NCI-H2171 (cell line): Measurements from ENCODE around the gene GTSE1.

Experiments used
- DNase-seq: peaks from one replicate; lab custom pipeline; 2025; lab: John Stamatoyannopoulos, UW

Gene GTSE1

DNA sequence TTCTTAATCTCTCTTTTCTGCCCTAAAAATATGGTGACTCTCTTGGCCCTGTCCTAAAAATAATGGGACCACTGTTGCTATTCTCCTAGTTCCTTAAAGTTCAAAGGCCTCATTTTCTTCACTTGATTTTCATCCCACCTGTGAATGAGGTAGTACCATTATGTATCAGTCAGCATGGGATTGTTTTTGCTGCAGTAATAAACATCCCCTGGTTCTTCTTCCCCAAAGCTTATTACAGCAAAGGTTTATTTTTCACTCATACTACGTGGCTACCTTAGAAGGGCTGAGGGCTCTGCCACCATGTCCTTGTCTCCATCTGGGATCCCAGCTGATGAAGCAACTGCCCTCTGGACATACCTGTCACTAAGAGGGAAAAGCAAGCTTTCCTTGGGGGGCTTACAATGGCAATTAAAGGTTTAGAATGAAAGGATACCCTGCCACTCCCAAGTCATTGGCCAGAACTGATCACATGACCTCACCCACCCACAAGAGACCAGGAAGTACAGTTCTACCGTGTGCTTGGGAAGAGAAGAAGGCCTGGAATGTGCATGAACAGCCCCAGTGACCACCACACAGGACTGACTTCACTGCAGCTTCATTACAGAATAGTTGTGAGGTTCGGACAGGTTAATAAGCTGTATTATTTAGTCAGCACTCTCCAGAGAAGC, 21.1 kb upstream of the GTSE1 start:
- no peak for DNase-seq

DNA sequence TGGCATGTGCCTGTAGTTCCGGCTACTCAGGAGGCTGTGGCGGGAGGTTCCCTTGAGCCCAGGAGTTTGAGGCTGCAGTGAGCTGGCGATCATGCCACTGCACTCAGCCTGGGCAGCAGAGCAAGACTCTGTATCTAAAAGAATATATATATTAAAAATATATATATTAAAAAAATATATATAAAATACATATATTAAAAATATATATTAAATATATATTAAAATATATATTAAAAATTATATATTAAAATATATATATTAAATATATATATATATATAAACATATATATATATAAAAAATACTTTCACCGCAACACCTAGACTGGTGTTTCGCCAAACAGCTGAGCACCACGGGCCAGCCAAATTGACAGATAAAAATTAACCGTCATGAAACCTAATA, 20.1 kb upstream of the GTSE1 start:
- no peak for DNase-seq

DNA sequence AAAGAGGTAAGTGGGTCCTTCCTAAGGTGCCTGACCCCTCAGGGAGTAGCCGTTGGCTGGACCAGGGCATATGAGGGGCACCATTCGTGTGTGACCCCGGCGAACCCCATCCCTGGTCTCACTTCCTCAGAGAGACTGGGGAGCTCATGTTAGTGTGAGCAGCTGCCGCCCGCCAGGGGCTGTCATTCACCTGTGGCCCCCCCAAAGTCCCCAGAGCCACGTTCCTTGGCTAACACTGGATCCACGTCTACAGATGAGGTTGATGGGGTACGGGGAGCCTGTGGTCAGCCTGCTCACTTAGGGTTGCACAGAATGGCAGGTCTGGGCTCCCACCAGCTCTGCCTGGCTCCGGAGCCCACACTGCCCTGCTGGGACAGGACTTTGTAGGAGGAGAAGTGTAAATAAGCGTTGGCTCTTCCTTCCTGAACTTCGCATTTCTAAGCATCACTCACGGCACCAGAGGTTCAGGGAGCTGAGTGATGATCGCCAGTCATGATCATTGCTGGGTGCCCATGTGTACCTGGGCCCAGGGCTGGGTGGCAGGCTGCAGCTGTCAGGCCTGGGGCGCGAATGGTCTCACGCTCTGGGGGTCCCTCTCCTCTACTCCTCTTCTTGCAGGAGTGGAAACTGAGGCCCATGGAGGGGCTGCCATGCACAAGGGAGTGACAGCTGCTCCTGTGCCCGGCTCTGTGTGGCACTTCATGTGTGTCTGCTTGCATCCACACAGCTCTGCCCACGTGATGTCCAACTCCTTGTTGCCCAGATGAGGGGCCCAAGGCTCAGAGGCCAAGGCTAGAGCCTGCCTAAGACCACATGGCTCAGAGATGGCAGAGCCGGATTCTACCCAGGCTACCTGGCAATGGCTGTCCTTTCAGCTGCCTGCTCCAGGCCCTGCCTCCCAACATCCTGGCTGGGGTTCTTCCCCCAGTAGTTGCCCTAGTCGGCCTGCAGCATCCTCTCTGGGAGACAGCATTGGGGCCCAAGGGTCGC, 17.7 kb upstream of the GTSE1 start:
- DNase-seq: no peak

DNA sequence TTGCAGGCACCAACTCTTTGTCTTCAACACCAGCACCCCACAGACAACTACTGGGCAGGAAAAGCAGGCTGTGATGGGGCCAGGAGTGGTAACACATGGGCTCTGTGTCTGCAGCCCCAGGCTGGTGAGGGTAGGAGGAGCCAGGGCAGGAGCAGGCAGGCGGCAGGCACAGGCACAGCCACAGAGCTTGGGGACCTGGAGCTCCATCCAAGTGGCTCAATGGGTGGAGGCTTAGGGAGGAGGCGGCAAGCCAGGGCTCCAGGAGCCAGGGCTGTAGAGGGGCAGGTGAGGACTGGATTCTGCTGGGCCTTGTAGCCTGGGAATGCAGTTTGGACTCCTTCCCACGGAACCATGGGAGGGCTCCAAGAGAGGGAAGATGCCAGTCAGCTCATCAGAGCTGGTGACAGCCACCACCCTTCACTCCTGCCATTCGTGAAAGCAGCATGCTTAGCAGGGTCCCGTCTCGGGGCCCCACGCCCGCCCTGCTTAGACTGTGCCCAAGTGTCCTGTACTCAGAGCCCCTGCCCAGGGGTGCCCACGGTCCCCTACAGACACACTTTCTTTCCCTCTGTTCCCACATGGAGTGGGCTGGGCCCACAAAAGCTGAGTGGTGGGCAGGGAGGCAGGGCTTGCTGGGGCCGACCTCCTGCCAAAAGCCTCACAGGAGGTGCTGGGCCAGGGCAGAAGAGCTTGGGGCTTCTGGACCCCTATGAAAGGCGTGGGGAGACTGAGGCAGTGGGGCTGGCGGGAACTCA, 16.4 kb upstream of the GTSE1 start:
- no peak for DNase-seq

DNA sequence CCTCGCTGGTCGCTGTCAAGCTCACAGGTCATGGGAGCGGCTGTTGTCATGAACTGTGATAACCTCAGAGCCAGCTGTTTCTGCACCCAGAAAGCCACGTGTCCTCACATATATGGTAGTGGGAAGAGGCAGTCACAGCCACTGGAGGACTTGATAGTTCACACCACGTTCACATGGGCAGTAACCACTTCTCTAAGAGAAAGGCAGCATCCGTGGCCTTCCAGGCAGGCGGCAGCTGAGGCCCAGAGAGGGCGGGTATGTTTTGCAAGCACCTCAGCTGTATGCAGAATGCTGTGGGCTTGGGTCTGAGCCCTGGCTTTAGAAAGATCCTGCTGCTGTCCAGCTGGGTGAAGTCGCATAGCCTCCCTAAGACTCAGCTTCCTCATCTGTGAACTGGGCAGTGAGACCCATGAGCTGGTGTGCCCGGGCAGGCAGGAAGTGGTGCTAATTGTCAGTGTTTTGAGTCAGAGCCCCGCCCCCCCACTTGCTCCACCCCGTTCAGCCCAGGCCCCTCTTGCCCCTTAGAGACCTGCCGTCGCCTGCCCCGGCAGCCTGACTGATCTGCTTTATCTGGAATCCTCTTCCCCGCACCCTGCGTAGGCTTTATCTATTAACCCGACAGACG, 15.6 kb upstream of the GTSE1 start:
- no peak for DNase-seq

DNA sequence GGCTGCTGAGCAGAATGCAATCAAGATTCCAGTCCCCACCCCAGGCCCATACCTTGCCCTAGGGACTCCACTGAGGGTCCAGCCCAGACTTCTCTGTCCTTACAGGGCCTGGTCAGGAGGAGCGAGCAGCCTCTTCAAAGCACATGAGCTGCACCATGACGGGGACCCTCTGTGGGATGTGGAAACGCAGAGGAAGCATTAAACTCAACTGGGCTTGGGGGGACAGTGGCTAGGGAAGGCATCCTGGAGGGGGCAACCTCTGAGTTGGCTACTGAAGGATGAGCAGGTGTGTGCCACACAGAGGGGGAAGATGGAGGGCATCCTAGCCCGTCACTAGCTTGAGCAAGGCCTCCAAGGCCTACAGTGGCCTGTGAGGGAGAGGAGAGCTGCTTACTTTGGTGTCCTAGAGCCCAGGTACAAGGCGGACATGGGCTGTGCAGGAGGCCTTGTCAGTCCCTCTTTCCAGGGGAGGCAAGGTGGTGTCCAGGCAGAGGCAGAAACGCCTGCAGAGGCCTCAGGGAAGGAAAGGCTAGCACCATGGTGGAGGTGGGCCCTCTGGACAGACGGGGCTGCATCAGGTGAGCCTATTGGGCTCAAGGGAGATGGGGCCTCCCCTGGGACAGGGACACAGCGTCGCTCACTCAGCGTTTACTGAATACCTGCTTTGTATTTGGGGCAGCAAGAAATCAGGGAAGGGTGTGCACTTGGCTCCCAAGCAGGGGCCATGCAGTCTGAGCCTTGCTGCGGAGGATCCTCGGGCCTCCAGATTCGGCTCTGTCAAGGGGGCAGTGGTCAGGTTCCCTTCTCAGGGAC, 14.6 kb upstream of the GTSE1 start:
- no peak for DNase-seq

DNA sequence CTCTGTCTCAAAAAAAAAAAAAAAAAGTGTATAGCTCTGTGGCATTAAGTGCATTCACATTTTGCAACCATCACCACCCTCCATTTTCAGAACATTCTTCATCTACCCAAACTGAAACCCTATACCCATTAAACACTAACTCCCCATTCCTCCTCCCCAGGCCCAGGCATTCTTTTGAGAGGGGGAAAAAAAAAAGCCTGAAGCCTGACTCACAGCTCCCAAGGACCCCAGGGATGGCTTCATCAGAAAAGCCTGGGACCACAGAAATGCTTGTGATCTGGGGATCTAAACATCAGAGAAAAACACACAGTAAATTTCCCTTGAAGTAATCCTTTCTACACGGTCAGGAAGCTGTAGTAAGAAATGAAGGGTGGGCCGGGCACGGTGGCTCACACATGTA, 10.7 kb upstream of the GTSE1 start:
- no peak for DNase-seq

DNA sequence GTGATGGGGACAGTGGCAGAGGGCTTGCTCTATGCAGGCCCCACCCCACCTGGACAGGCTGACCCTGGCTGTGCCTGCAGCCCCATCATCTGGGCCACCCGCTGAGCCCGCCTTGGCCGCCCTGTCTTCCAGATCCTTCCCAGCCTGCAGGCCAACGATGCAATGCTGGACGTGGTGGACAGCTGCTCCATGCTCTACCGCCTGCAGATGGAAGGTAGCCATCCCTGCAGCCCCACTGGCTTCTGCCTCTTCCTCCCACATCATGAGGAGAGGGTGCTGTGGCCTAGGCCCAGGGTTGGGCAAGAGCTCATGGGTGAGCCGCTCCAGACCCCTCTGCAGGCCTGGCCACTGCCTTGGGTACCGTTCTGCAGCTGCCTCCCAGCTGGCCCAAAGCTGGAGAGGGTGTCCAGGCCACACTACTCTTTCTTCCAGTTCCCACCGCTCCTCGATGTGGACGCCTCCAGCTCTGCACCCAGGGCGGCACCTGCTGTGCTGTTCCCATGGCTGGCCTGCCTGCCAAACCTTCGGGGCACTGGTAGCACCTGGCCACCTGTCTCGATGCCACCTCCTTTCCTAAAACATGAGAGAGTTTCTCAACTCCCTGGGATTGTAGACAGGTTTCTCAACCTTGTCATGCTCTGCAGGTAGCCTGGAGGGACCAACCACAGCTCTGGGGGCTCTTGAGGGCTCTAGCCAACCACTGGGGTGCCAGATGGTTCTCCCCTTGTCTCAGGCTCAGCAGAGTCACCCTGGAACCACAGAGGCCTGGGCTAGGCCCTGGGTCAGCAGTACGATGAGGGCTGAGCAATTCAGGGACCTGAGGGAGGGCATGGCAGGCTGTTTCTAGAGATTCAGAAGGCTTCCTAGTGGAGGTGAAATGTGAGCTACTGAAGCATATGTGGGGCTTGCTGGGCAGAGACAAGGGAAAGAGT, 9.5 kb upstream of the GTSE1 start:
- DNase-seq: no peak

DNA sequence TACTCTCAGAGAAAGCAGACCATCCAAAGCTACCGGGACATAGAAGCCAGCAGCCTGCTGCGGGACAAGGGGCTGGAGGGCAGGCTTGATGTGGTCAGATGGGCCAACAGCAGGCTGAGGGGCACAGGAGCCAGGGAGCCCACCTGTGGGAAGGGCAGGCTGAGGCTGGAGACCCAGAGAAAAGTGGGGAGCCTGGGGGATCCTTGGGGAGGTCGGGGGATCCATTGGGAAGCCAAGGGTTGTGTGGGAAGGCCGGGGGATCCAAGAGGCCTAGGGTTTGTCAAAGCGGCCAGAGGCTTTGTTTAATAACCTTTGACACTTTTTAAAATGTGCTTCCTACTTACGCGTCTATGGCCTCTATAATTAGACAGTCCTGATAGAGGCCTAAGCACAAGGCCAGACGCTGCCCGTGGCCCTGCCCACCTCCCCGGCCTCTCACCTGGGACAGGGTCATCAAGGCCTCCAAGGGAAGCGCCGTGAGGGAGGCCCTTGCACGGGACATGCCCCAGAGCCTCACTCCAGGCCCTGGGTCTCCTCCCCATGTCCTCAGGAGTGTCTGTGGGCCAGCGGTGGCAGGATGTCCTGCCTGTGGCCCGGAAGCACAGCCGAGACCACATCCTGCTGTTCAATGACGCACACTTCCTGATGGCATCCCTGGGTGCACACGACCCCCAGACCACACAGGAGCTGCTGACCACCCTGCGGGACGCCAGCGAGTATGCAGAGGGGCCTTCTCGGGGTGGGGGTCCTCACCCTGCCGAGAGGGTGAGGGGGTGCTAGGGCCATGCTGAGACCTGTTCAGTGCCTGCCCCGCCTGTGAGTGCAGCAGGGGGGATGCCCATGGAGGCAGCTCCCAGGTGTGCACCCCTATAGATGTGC, 8.6 kb upstream of the GTSE1 start:
- no peak for DNase-seq

DNA sequence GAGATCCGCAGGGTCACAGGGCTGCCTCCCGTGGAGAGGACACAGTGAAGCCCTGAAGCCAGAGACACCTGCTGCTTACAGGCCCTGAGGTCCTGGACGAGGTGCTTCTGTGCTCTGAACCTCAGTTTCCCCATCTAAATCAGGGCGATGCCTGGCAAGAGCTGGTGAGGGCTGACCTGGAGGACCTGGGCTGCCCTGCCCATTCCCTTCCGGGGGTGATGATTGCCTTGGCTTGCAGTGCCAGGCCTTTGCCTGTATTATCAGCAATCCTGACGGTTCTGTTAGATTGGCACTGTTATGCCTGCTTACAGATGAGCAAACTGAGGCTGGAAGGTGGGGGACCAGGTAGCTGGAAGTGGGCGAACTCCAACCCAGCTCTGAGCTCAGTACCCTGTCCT, 7.8 kb upstream of the GTSE1 start:
- DNase-seq: no peak

DNA sequence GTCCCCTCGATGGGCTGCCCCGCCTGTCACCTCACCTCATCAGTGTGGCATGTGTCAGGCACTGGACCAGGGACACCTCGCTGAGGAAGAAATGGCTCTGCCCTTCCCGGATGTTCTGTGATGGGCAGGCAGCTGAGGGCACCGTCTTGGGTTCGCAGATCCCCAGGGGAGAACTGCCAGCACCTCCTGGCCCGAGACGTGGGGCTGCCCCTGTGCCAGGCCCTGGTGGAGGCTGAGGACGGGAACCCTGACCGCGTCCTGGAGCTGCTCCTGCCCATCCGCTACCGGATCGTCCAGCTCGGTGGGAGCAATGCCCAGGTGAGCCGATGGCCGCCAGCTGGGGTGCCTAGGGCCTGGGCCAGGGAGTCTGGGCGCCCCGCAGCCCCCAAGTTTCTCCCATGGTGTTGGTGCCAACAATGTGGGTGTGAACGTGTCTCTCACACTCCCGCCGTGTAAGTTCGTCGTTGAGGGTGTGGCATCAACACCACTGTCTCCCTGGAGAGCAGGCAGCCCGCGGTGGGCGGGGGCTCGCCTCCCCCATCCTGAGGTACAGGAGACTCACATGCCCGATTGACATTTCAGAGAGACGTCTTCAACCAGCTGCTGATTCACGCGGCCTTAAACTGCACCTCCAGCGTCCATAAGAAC, 7.3 kb upstream of the GTSE1 start:
- DNase-seq: no peak

DNA sequence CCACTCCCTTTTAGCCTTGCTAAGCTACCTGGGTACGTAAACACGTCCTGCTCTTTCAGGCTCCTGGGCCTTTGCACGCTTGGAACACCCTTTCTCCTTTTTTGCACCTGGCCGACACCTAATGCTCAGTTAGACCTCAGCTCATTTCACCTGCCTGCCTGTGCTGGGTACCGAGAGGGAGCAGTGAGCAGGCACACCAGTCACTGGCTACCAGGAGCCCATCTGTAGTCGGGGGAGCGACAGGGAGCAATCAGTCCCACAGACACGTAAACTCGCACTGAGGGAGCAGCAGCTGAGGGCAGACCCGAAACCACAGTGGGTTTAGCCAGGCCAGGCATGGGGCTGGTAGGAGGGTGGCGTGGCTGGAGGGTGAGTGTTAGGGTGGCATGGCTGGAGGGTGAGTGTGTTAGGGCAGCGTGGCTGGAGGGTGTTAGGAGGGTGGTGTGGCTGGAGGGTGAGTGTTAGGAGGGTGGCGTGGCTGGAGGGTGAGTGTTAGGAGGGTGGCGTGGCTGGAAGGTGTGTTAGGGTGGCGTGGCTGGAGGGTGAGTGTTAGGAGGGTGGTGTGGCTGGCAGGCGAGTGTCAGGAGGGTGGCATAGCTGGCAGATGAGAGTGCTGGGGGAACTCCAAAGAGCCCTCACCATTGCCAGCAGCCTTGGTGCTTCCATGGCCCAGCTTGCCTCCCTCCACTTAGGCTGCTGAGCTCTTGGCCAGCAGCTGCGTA, 6.4 kb upstream of the GTSE1 start:
- DNase-seq: no peak

DNA sequence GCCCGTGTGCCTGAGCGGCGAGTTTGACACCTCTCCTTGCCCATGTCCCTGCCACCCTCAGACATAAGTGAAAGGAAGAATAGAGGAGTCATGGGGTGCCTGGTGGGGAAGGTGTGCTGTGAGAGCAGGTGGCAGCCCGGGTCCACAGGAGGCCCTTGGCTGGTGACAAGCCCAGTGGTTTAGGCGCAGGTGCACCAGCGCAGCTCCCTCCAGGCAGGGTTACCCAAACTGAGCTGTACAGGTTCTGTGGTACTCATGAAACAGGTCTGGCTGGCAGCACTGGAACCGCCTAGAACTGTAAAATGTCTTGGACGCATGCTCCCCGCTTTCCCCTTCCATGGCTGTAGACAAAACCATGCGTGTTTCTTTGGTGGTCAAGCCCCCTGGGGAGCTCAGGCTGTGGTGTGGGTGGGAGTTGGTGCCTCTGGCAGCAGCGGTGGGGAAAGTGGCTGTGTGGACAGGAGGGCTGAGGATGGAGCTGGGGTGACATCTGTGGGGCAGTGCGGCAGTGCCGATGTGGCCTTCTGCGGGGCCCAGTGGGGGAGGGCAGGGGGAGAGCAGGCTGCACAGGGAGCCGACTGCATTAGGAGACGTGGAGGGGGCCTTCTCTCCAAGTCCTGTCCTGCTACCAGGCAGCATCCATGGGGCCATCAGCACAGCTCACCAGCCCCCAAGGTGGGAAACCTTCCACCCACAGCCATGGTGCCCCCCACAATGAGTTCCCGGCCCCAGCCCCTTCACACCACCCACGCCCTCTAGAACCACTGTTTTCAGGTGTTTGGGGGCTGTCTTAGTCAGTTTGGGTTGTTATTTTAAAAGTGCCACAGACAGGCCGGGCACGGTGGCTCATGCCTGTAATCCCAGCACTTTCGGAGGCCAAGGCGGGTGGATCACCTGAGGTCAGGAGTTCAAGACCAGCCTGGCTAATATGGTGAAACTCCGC, 5.6 kb upstream of the GTSE1 start:
- DNase-seq: no peak

DNA sequence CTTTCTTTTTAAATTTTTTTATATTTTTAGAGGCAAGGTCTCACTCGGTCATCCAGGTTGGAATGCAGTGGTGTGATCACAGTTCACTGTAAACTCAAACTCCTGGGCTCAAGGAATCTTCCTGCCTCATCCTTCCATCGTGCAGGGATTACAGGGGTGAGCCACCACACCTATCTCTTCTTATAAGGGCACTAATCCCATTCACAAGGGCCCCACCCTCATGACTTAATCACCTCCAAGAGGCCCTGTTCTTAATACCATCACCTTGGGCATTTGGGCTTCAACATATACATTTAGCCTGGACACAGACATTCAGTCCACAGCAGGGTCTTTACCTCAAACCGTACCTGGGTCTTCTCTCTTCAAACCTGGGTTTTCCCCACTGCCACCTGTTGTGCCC, 4.5 kb upstream of the GTSE1 start:
- DNase-seq: no peak

DNA sequence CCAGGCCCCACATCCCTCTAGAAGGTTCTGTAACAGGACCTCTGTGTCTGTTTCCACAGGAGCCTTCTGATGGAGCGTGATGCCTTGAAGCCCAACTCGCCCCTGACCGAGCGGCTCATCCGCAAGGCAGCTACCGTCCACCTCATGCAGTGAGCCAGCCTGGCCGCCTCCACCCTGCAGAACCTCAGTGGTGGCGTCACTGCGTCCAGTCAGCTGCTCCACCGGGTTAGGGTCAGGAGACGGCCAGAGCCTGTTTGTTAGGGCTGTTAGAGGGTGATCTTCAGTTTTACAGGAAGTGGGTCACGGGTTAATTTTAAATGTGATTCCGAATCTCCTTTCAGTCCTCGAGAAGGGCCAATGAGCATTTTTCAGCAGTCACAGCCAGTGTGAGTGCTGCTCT, 3.9 kb upstream of the GTSE1 start:
- no peak for DNase-seq

DNA sequence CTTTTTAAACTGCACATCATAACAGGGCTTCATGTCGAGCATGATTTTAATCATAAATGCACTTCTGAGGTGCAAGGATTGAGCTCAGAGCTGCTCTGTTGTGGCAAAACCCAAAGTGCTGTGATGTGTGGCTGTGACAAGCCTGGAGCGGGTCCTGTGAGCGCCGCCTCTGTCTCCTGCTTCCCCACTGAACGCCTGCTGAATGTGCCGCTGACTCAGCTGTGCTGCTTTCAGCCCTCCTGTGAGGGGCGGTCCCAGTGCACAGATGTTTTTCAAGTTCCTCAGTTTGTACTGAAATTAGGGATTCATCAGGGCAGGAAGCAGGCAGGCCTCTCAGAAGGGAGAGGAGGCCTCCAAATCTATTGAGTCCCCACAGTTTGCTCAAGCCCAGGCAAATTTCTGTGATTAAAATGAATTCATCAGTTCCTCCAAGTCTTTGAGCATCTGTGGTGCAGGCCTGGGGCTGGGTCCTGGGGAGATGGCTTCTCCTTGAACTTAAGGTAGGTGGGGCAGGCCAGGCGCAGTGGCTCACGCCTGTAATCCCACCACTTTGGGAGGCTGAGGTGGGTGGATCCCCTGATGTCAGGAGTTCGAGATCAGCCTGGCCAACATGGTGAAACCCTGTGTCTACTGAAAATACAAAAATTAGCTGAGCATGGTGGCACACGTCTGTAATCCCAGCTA, 3.0 kb upstream of the GTSE1 start:
- DNase-seq: no peak
